Gastrocnemius medialis (tissue), 4 donors: ENCODE results near the gene HSFX1. TPM values are rescaled to one million over a fixed set of nuclear protein-coding genes. Genes with fewer than 3 reads are reported as not detected.
"Not testable (repeated sequence)": the region's sequence is repeated elsewhere in the genome, so short reads cannot be mapped to it uniquely, and the experiment has no call there.

Source experiments
- ATAC-seq, 2 donors: fragments of 150-250 bp; one replicate each; pipeline ENCODE4 v1.9.1; 2016
- DNase-seq, 2 donors: peaks; one replicate each; pipeline ENCODE4 v3.0.0-alpha.2; 2019
- H3K27ac ChIP-seq, 4 donors: fragments of 200-600 bp; sonication (generic); 1 replicate in 1 of 4; 2 replicates in 3 of 4; pipeline ENCODE4 v1.5.1; 2016 to 2018; ENCODE audit warnings: mild to moderate bottlenecking in 2 of 4, moderate library complexity in 1 of 4
- H3K27me3 ChIP-seq, 3 donors: fragments of 200-600 bp; sonication (generic) in 2 of 3; 1 replicate in 1 of 3; 2 replicates in 2 of 3; pipeline versions ENCODE4 v1.5.1 to v1.6.0; 2016 to 2019; ENCODE audit warnings: mild to moderate bottlenecking in 1 of 3, moderate library complexity in 1 of 3
- H3K36me3 ChIP-seq, 2 donors: fragments of 200-600 bp; sonication (generic) in 1 of 2; one replicate each; pipeline ENCODE4 v1.5.1; 2017 to 2018
- H3K4me1 ChIP-seq, 2 donors: fragments of 200-600 bp; sonication (generic) in 1 of 2; one replicate each; pipeline ENCODE4 v1.5.1; 2016 to 2017; ENCODE audit warnings: mild to moderate bottlenecking in 2 of 2
- H3K4me3 ChIP-seq, 4 donors: fragments of 200-600 bp; sonication (generic) in 3 of 4; 1 replicate in 1 of 4; 2 replicates in 3 of 4; pipeline ENCODE4 v1.5.1; 2016 to 2019; ENCODE audit warnings: mild to moderate bottlenecking in 2 of 4
- H3K9me3 ChIP-seq, 3 donors: fragments of 200-600 bp; sonication (generic) in 2 of 3; 1 replicate in 1 of 3; 2 replicates in 2 of 3; pipeline ENCODE4 v1.5.1; 2016 to 2019
- POLR2A ChIP-seq, 2 donors: fragments of 450-650 bp; IDR thresholded peaks; one replicate each; pipeline ENCODE4 v1.6.1; 2017; ENCODE audit warnings: antibody characterized with exemption in 2 of 2, mild to moderate bottlenecking in 2 of 2, moderate library complexity in 2 of 2
- in situ Hi-C, 4 donors: fragments of 200-750 bp; cut with MboI; loops; one replicate each; pipeline versions ENCODE4 v1.15.0 to v1.8.0; 2017; ENCODE audit warnings: low sequenced_read_pairs in 4 of 4
- intact Hi-C: fragments of 100-400 bp; cut with DNase I; formaldehyde crosslinking; loops from one replicate; pipeline ENCODE4 v1.15.1; 2023; ENCODE audit warnings: low total_unique reads
- total RNA-seq, 4 donors: library from RNA; depleted of rRNA; stranded (reverse); fragments of >200 nt; gene quantifications; one replicate each; pipeline versions ENCODE4 v1.1.0 to v1.2.3, GENCODE V29; 2016
- TF ChIP-seq, protein P1 (sequence below), 5 experiments: fragments of 450-650 bp in 3 of 5; fragments of 200-600 bp in 2 of 5; sonication (generic) in 2 of 5; IDR thresholded peaks in 4 of 5; conservative IDR thresholded peaks in 1 of 5; 1 replicate in 4 of 5; 2 replicates in 1 of 5; pipeline ENCODE4 v1.5.1; 2016 to 2019; ENCODE audit warnings: antibody characterized with exemption in 5 of 5, mild to moderate bottlenecking in 3 of 5, moderate library complexity in 3 of 5

Gene HSFX1
- total RNA-seq, 4 donors from 2014 or later, result 0.42 to 0.46 TPM; not detected in 2

DNA sequence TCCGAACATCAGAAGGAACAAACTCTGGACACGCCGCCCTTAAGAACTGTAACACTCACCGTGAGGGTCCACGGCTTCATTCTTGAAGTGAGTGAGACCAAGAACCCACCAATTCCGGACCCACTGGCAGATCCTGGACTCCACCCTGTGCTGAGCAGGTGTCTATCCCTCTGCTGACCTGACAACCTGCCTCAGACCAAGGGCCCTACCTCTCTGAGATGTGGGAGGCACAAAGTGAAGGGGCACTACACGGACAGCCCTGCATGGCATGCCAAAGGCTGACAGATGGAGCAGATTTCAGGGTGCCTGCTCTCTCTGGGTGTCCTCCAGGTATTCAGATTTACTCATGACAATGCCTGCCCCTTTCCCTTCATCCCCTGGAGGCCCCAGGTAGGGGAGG lies 14.0 kb upstream of the HSFX1 start:
- Histone ChIP-seq H3K36me3 (no peaks in the 10 kb centered on the region), H3K4me1 (no peaks in the 10 kb centered on the region), H3K9me3 (no peaks in the 10 kb centered on the region), H3K27me3 (no peaks in the 10 kb centered on the region), H3K4me3 (no peak overlapping the region), H3K27ac (no peak overlapping the region)
- no peak for TF ChIP-seq POLR2A (IDR thresholded peaks at IDR 0.05)
- TF ChIP-seq, protein P1, sequence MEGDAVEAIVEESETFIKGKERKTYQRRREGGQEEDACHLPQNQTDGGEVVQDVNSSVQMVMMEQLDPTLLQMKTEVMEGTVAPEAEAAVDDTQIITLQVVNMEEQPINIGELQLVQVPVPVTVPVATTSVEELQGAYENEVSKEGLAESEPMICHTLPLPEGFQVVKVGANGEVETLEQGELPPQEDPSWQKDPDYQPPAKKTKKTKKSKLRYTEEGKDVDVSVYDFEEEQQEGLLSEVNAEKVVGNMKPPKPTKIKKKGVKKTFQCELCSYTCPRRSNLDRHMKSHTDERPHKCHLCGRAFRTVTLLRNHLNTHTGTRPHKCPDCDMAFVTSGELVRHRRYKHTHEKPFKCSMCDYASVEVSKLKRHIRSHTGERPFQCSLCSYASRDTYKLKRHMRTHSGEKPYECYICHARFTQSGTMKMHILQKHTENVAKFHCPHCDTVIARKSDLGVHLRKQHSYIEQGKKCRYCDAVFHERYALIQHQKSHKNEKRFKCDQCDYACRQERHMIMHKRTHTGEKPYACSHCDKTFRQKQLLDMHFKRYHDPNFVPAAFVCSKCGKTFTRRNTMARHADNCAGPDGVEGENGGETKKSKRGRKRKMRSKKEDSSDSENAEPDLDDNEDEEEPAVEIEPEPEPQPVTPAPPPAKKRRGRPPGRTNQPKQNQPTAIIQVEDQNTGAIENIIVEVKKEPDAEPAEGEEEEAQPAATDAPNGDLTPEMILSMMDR (IDR thresholded peaks at IDR 0.05 in 4 of 5, conservative IDR thresholded peaks at IDR 0.05 in 1 of 5), result no peak
- intact Hi-C loops, result no loop called here
- ATAC-seq (no peak), DNase-seq (no peak)
- in situ Hi-C loops, result no loop called here

DNA sequence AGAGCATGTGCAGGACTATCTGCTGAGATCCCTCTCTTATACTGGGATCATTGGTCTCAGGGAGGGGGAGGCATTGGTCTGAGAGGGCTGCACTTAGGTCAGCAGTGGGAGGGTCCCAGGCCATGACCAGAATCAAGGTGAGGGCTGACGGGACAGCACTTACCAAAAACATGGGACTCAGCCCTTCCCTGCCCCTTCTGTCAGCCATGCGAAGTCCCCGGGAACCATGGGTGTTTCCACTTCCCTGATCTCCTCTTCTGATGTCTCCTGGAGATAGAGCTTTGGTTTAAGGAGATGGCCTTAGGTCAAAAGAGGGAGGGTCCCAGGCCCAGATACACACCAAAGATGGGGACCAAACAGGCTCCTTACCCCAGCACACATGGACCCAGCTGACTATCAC lies 12.9 kb upstream of the HSFX1 start:
- Histone ChIP-seq H3K4me3 (no peak overlapping the region), H3K9me3 (no peaks in the 10 kb centered on the region), H3K27me3 (no peaks in the 10 kb centered on the region), H3K27ac (no peak overlapping the region), H3K4me1 (no peaks in the 10 kb centered on the region), H3K36me3 (no peaks in the 10 kb centered on the region)
- in situ Hi-C loops, result no loop called here
- ATAC-seq, result no peak
- DNase-seq, result no peak
- TF ChIP-seq POLR2A (IDR thresholded peaks at IDR 0.05), result no peak
- TF ChIP-seq, protein P1 (IDR thresholded peaks at IDR 0.05 in 4 of 5, conservative IDR thresholded peaks at IDR 0.05 in 1 of 5), result no peak
- intact Hi-C loops, result no loop called here

DNA sequence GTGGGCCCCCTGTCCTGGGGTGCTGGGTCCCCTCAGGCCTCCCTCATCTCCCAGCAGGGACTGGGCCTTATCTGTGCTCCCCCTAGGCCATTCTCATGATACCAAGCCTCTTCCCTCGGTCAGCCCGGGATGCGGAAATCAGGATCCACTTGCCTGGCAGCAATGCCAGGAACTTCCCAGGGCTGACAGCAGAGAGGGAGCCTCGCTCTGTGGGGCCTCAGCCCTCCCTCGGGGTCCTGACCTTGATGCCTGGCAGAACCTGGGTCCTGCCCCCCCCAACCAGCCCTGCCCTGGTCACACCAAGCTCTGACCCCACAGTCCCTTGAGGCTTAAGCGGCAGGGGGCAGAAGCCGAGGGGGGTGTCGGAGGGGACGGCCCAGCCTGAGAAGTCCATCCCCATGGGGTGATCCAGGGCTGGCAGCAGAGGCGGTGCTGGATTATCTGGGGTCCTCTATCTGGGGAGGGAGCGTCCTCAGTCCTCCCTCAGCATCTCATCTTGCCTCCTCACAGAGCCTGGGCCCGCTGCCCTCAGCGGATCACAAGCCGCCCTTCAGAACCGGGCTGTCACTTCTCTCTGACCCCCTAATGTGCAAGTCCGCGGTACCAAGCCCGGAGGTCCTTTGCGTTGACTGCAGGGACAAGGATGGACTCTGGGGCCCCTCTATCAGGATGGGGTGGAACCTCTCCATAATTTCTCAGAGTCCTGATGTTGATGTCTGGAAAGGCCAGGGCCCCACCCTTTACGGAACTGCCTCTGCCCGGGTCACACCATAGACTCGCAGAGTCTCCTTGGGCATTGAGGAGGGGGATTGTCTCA lies 11.8 kb upstream of the HSFX1 start:
- in situ Hi-C loops, H3K4me3 ChIP-seq, H3K4me1 ChIP-seq, ATAC-seq, H3K27me3 ChIP-seq, intact Hi-C loops, H3K9me3 ChIP-seq, DNase-seq, H3K36me3 ChIP-seq, H3K27ac ChIP-seq: not testable (repeated sequence)

DNA sequence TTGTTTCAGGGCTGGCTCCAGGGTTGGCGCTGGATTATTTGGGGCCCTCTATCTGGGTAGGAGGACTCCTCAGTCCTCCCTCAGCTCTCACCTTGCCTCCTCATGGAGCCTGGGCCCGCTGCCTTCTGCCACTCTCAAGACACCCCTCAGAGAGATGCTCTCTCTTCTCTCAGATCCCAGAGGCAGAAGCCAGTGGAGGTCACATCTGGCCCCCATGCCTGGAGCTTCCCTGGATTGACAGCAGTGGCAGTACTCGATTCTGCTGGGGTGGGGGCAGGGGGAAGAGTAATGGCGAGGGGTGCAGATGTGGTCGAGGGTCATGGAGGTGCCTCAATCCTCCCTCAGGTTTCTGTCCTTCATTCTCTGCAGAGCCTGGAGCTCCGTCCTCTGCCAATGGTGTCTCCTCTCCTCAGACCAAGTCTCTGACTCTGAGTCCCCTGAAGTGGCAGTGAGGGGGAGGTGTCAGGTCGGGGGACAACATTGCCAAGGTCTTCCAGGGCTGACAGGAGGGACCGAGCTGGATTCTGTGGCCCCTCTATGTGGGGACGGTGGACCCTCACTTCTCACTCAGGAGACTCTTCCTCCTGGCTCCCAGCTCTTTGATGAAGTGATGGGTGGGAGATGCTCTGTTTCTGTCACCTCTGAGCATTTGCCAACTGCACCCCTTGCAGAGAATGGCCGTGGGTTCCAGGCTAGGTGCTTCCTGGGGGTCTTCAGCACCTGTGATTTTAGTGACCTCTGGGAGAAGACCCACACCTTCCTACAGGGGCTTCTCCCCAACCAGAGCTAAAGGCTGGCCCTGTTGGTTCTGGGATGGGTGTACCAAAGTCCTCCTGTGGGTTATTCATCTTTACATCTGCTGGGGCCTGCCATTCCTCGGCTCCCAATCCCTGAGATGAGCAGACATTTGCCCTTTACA lies 10.9 kb upstream of the HSFX1 start:
- no peak overlapping the region for H3K27ac ChIP-seq
- H3K36me3 ChIP-seq, result no peaks in the 10 kb centered on the region
- intact Hi-C loops, result no loop called here
- no peak overlapping the region for H3K4me3 ChIP-seq
- DNase-seq (no peak), ATAC-seq (no peak)
- TF ChIP-seq POLR2A (IDR thresholded peaks at IDR 0.05), result no peak
- TF ChIP-seq, protein P1 (IDR thresholded peaks at IDR 0.05 in 4 of 5, conservative IDR thresholded peaks at IDR 0.05 in 1 of 5), result no peak
- in situ Hi-C loops, result no loop called here
- no peaks in the 10 kb centered on the region for H3K27me3 ChIP-seq
- H3K9me3 ChIP-seq, result no peaks in the 10 kb centered on the region
- H3K4me1 ChIP-seq, result no peaks in the 10 kb centered on the region

DNA sequence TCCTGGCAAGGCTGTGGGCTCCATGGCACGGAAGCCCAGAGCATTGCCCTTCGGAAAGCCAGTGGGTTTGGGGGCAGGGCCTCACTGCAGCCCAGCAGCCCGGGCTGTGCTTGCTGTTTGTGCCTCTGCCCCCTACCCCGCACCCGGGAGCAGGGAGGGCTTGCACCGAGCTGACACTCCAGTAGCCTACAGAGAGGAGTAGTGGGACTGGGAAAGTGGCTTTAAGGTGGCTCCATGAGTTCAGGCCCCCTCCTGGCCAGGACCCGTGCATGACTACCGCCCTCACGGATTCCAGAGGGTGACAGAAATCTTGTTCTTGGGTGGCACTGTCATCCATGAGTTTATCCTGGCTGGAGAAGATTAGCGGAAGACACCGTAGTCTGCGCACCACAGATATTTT lies 3.5 kb upstream of the HSFX1 start:
- H3K9me3 ChIP-seq, H3K27ac ChIP-seq, H3K36me3 ChIP-seq, intact Hi-C loops, H3K27me3 ChIP-seq, DNase-seq, in situ Hi-C loops, ATAC-seq, H3K4me1 ChIP-seq, H3K4me3 ChIP-seq: not testable (repeated sequence)

DNA sequence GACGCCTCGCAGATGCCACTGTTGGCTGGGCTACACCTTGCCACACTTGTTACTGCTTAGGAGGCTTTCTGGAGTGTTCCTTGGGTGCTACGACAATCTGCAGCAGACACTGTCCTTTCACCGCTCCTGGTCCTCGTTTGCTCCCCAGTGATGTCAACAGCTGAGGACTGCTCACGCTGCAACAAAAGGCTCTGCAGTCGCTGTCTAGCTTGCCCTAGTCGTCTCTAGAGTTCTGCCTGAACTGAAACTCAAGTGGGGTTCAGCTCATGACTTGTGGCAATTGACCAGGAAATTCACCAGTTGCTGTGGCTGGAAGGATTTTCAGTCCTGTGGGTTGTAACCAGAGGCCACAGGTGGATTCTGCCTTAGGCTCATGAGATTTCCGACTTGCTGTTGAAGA lies 842 bp upstream of the HSFX1 start:
- in situ Hi-C loops, H3K27me3 ChIP-seq, intact Hi-C loops, H3K9me3 ChIP-seq, H3K36me3 ChIP-seq, H3K27ac ChIP-seq, H3K4me1 ChIP-seq, H3K4me3 ChIP-seq, DNase-seq, ATAC-seq: not testable (repeated sequence)

DNA sequence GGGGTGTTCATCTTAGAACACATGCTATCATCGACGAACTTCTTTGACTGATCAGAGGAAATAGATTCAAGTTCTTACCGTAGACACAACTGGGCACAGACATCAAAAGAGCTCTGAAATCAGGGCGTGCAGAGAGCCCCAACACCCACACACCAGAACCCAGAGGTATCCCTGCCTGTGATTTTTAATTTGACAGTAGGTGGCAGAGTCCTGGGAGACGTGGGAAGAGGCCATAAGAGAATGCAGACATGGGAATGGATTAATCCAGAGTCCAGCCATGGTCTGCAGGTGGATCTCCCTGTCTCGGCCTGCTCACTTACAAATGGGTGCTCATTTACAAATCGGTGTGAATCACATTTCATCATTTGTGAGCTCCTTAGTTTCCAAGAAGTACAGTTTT lies 4.1 kb downstream of the HSFX1 start:
- H3K9me3 ChIP-seq, intact Hi-C loops, in situ Hi-C loops, H3K36me3 ChIP-seq, H3K4me3 ChIP-seq, H3K27me3 ChIP-seq, H3K4me1 ChIP-seq, DNase-seq, H3K27ac ChIP-seq, ATAC-seq: not testable (repeated sequence)

DNA sequence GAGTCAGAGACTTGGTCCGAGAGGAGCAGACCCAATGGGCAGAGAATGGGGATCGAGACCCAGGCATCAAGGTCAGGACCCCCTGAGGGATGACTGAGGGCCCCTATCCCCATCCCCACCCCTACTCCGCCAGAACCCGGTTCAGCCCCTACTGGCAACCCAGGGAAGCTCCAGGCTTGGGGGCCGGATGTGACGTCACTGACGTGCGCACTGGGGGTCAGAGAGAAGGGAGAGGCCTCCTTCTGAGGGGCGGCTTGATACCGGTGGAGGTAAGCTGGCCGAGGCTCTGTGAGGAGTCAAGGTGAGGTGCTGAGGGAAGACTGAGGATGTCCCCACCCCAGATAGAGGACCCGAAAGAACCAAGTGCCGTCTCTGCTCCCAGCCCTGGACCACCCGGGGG lies 7.9 kb downstream of the HSFX1 start, which contains the start of gene MAGEA9:
MAGEA9 (plus strand) TSS at position 204 of the 400 bp plus-strand sequence. CDS start 4,281 bp downstream, outside the sequence.
- H3K4me1 ChIP-seq, H3K27ac ChIP-seq, DNase-seq, intact Hi-C loops, in situ Hi-C loops, H3K4me3 ChIP-seq, ATAC-seq, H3K27me3 ChIP-seq, H3K36me3 ChIP-seq, H3K9me3 ChIP-seq: not testable (repeated sequence)
